Measurements from ENCODE around the gene OLFML2B.
"Not testable (repeated sequence)": the region's sequence is repeated elsewhere in the genome, so short reads cannot be mapped to it uniquely, and the experiment has no call there.

The OLFML2B gene

GRCh38 chr1:162035241-162035640 is 11.6 kb upstream of the OLFML2B start:
- DNase-seq (ENCODE audit: low read depth), result peak; percentile 7

GRCh38 chr1:162033428-162033827 is 9.8 kb upstream of the OLFML2B start:
- no peak for DNase-seq (ENCODE audit: low read depth)

- no peak for DNase-seq (ENCODE audit: low read depth)
Observed at GRCh38 chr1:162030759-162031280, 7.2 kb upstream of the OLFML2B start.

GRCh38 chr1:162029157-162029556 is 5.5 kb upstream of the OLFML2B start:
- no peak for DNase-seq (ENCODE audit: low read depth)

- no peak for DNase-seq (ENCODE audit: low read depth)
Observed at GRCh38 chr1:162028726-162029125, 5.1 kb upstream of the OLFML2B start.

- no peak for DNase-seq (ENCODE audit: low read depth)
Observed at GRCh38 chr1:162026881-162027280, 3.2 kb upstream of the OLFML2B start.

GRCh38 chr1:162025541-162025940 is 1.9 kb upstream of the OLFML2B start:
- DNase-seq (ENCODE audit: low read depth), result no peak

- DNase-seq (ENCODE audit: low read depth), result no peak
Observed at GRCh38 chr1:162023181-162023546, 505 bp downstream of the OLFML2B start.

GRCh38 chr1:162022626-162023025 is 1.0 kb downstream of the OLFML2B start:
- no peak for DNase-seq (ENCODE audit: low read depth)

GRCh38 chr1:162021124-162021523 is 2.5 kb downstream of the OLFML2B start:
- DNase-seq (ENCODE audit: low read depth), result no peak

GRCh38 chr1:162020150-162020549 is 3.5 kb downstream of the OLFML2B start:
- DNase-seq (ENCODE audit: low read depth), result no peak

GRCh38 chr1:162019446-162019845 is 4.2 kb downstream of the OLFML2B start:
- DNase-seq (ENCODE audit: low read depth), result no peak

GRCh38 chr1:162019006-162019405 is 4.7 kb downstream of the OLFML2B start:
- DNase-seq (ENCODE audit: low read depth), result no peak

GRCh38 chr1:162018418-162018817 is 5.3 kb downstream of the OLFML2B start:
- no peak for DNase-seq (ENCODE audit: low read depth)

- DNase-seq (ENCODE audit: low read depth), result not testable (repeated sequence)
Observed at GRCh38 chr1:162017791-162018190, 5.9 kb downstream of the OLFML2B start.

GRCh38 chr1:162016631-162017030 is 7.0 kb downstream of the OLFML2B start:
- DNase-seq (ENCODE audit: low read depth), result no peak

- no peak for DNase-seq (ENCODE audit: low read depth)
Observed at GRCh38 chr1:162015196-162015595, 8.5 kb downstream of the OLFML2B start.

GRCh38 chr1:162014202-162014601 is 9.5 kb downstream of the OLFML2B start:
- DNase-seq (ENCODE audit: low read depth), result no peak

- no peak for DNase-seq (ENCODE audit: low read depth)
Observed at GRCh38 chr1:162013289-162013688, 10.4 kb downstream of the OLFML2B start.

- no peak for DNase-seq (ENCODE audit: low read depth)
Observed at GRCh38 chr1:162011337-162012012, 12.2 kb downstream of the OLFML2B start.

- no peak for DNase-seq (ENCODE audit: low read depth)
Observed at GRCh38 chr1:162010175-162010506, 13.5 kb downstream of the OLFML2B start.

- DNase-seq (ENCODE audit: low read depth), result no peak
Observed at GRCh38 chr1:162009501-162010174, 14.0 kb downstream of the OLFML2B start.

- no peak for DNase-seq (ENCODE audit: low read depth)
Observed at GRCh38 chr1:162008799-162009198, 14.9 kb downstream of the OLFML2B start.

- DNase-seq (ENCODE audit: low read depth), result no peak
Observed at GRCh38 chr1:162007466-162007865, 16.2 kb downstream of the OLFML2B start.

Data from activated T-cell treated with anti-CD3 and anti-CD28 coated beads for 48 hours (primary cell).